SJSA1 (cell line): ENCODE results near the gene LRRFIP1. TPM values are rescaled to one million over a fixed set of nuclear protein-coding genes. Genes with fewer than 3 reads are reported as not detected.
"Not testable (repeated sequence)": the region's sequence is repeated elsewhere in the genome, so short reads cannot be mapped to it uniquely, and the experiment has no call there.

Experiments used
- DNase-seq, 2 experiments: peaks; one replicate each; pipeline ENCODE4 v3.0.0-alpha.2; 2015 to 2020; ENCODE audit warnings: low spot score in 2 of 2, low read depth in 1 of 2
- H3K27ac ChIP-seq: fragments of 250-450 bp; sonication (Bioruptor Pico); 2 replicates; pipeline ENCODE4 v1.5.1; 2020; ENCODE audit warnings: mild to moderate bottlenecking, moderate library complexity
- H3K27me3 ChIP-seq: fragments of 250-450 bp; sonication (Bioruptor Pico); replicated peaks from 2 replicates; pipeline ENCODE4 v1.5.1; 2020; ENCODE audit warnings: mild to moderate bottlenecking, moderate library complexity
- H3K36me3 ChIP-seq: fragments of 250-450 bp; sonication (Bioruptor Pico); 2 replicates; pipeline ENCODE4 v1.5.1; 2020; ENCODE audit warnings: mild to moderate bottlenecking
- H3K4me1 ChIP-seq: fragments of 250-450 bp; sonication (Bioruptor Pico); replicated peaks from 2 replicates; pipeline ENCODE4 v1.6.1; 2021; ENCODE audit warnings: mild to moderate bottlenecking
- H3K4me3 ChIP-seq: fragments of 250-450 bp; sonication (Bioruptor Pico); 2 replicates; pipeline ENCODE4 v1.5.1; 2020; ENCODE audit warnings: mild to moderate bottlenecking
- H3K9me3 ChIP-seq: fragments of 250-450 bp; sonication (Bioruptor Pico); replicated peaks from 2 replicates; pipeline ENCODE4 v1.5.1; 2020; ENCODE audit warnings: mild to moderate bottlenecking
- total RNA-seq: library from RNA; depleted of rRNA; stranded (reverse); fragments of >200 nt; shearing (Covaris generic); gene quantifications from 2 replicates; pipeline ENCODE4 v1.2.3, GENCODE V29; 2014

LRRFIP1 gene
- total RNA-seq, 1 experiment from 2014 or later = 76.7 TPM

DNA sequence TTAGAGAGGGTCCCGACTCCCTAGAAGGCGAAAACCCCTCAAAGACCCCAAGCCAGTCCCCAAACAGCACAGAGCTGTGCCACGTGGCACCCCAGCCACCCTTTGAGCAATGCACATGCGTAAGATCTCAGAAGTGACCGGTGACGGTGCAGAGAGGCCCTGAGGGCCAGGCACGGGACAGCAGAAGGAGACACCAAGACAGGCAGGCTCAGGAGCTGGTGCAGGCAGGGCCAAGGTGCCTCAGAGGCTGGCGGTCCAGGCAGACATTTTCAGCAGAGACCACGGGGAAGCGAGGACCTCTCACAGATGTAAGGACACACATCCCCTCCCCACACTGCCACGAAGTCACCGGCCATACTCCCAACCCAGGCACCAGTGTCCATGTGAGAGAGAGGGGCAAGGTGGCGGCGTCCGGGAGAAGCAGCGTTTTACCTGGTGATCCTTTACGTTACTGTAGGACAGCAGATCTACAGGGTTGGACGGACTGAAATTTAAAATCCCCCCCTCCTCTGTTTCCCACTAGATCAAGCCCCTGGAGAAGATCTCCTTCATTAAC lies 34.9 kb upstream of the LRRFIP1 start:
- H3K4me3 ChIP-seq = no peak overlapping the region
- H3K27ac ChIP-seq = no peak overlapping the region
- no peaks in the 10 kb centered on the region for H3K9me3 ChIP-seq
- H3K36me3 ChIP-seq = no peaks in the 10 kb centered on the region
- H3K4me1 ChIP-seq = 0 out of 2 replicates have a peak, but pooled peaks cover 3% of the 10 kb centered on the region
- DNase-seq = no peak
- H3K27me3 ChIP-seq = no peaks in the 10 kb centered on the region

DNA sequence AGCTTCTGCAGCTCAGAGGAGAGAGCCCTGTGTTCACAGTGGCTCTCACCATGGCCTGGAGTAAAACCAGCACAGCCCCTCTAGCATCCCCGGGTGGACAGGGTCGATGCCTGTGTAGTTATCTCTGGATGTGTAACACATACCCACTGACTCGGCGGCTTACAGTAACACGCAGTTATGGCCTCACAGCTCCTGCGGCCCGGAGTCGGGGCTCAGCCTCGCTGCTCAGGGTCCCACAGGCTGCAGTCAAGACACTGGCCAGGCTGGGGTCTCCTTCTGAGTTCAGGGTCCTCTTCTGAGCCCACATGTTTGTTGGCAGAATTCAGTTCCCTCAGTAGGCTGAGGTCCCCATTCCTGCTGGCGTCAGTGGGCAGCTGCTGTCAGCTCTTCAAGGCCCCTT lies 34.4 kb upstream of the LRRFIP1 start:
- Histone ChIP-seq H3K27me3 (no peaks in the 10 kb centered on the region), H3K36me3 (no peaks in the 10 kb centered on the region), H3K4me1 (0 out of 2 replicates have a peak, but pooled peaks cover 3% of the 10 kb centered on the region), H3K9me3 (no peaks in the 10 kb centered on the region), H3K4me3 (no peak overlapping the region), H3K27ac (no peak overlapping the region)
- DNase-seq = no peak

DNA sequence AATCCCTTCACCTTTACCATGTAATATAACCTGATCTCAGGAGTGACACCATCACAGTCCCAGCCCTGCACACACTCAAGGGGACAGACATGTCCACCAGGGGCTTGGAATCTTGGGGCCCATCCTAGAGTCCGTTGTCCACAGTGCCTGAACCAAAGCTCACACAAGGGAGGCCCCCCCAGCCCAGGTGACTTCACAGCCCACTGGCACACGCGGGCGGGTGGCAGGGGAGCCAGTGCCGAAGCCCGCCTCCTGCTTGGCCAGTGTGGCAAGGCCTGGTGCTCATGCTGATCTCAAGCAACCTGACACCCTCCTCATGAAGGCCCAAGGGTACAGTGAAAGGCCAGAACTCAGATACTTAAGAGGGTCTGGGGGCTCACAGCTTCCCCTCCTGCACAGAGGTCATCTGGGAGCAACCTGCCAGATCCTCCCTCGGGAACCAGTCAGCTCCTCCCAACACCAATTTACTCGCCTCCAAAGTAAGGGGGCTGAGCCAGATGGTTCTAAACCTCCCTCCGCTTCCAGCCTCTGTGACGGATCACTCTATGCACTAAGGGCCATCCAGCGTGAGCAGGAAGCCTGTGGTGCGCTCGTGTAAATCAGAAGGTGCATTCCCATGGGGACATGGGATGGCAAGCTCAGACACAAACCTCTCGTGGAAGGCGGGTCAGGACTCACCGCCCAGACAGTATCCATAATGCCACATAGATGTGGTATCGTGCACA lies 33.6 kb upstream of the LRRFIP1 start:
- Histone ChIP-seq H3K27me3 (no peaks in the 10 kb centered on the region), H3K27ac (no peak overlapping the region), H3K36me3 (no peaks in the 10 kb centered on the region), H3K4me1 (0 out of 2 replicates have a peak, but pooled peaks cover 3% of the 10 kb centered on the region), H3K9me3 (no peaks in the 10 kb centered on the region), H3K4me3 (no peak overlapping the region)
- no peak for DNase-seq

DNA sequence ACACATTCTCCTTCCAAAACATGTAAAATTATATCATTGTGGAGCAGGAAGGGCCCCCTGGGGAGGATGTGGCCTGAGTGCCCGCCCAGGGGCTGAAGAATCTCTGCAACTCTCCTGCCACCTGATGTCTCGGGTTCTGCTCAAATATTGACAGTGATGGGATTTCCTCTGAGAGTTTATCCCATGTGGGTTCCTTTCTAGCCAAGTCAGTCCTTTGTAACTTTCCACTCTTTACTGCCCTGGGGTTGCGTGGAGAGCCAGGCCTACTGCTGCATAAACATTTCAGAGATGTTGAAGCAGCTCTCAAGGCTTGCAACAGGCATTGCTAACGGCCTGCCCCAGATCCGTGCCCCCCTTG lies 32.9 kb upstream of the LRRFIP1 start:
- Histone ChIP-seq H3K4me1 (0 out of 2 replicates have a peak, but pooled peaks cover 3% of the 10 kb centered on the region), H3K36me3 (no peaks in the 10 kb centered on the region), H3K27me3 (no peaks in the 10 kb centered on the region), H3K27ac (no peak overlapping the region), H3K9me3 (no peaks in the 10 kb centered on the region), H3K4me3 (no peak overlapping the region)
- no peak for DNase-seq

DNA sequence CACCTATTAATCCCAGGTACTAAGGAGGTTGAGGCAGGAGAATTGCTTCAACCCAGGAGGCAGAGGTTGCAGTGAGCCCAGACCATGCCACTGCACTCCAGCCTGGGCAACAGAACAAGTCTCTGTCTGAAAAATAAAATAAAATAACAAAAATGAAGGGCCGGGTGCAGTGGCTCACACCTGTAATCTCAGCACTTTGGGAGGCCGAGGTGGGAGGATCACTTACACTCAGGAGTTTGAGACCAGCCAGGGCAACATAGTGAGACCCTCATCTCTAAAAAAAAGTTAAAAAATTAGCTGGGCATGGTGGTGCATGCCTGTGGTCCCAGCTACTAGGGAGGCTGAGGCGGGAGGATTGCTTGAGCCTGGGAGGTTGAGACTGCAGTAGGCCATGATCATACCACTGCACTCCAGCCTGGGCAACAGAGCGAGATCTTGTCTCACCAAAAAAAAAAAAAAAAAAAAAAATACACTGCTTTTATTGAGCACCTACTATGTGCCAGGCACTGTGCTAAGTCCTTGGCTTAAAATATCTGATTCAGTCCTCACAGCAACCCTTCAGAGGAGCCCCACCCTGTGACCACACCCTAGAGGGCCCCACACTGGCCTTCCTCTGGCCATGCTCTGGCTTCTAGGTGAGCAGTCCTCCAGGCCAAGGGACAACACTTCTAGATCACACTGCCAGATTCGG lies 31.4 kb upstream of the LRRFIP1 start:
- not testable (repeated sequence) for H3K9me3 ChIP-seq, DNase-seq, H3K4me3 ChIP-seq, H3K27ac ChIP-seq, H3K36me3 ChIP-seq, H3K27me3 ChIP-seq
- peaks cover 10% of the 10 kb centered on the region for H3K4me1 ChIP-seq

DNA sequence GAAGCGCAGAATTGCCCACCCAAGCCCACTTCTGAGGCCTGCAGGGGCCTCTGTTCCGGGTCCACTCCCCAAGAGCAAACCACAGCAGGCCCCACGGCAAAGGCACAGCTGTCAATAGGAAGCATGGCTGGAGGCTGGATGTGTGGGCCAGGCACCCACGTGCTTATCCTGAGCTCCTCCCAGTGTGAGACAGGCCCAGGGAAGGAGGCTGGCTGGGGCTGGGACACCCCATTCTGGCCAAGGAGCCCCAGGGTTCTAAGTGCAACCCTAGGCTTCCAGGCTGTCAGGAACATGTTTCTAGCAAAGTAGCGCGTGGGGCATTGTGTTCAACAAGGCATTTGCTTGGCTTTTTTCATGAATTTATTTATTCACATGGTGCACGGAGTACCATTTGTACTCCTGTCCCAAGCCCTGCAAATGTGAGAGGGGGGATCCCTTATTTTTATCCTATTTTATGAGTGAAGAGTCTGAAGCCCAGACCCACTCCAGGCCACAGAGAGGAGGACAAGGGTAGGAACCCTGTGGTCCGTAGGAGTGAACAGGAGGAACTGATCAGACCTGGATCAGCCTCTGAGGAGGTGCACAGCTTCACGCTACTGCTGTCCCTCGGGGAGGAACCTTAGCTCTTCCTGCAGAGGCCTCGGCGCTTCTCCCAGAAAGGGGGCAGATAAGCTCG lies 30.7 kb upstream of the LRRFIP1 start:
- Histone ChIP-seq H3K27ac (no peak overlapping the region), H3K9me3 (no peaks in the 10 kb centered on the region), H3K27me3 (no peaks in the 10 kb centered on the region), H3K4me3 (no peak overlapping the region), H3K36me3 (no peaks in the 10 kb centered on the region), H3K4me1 (peaks cover 10% of the 10 kb centered on the region)
- DNase-seq = no peak

DNA sequence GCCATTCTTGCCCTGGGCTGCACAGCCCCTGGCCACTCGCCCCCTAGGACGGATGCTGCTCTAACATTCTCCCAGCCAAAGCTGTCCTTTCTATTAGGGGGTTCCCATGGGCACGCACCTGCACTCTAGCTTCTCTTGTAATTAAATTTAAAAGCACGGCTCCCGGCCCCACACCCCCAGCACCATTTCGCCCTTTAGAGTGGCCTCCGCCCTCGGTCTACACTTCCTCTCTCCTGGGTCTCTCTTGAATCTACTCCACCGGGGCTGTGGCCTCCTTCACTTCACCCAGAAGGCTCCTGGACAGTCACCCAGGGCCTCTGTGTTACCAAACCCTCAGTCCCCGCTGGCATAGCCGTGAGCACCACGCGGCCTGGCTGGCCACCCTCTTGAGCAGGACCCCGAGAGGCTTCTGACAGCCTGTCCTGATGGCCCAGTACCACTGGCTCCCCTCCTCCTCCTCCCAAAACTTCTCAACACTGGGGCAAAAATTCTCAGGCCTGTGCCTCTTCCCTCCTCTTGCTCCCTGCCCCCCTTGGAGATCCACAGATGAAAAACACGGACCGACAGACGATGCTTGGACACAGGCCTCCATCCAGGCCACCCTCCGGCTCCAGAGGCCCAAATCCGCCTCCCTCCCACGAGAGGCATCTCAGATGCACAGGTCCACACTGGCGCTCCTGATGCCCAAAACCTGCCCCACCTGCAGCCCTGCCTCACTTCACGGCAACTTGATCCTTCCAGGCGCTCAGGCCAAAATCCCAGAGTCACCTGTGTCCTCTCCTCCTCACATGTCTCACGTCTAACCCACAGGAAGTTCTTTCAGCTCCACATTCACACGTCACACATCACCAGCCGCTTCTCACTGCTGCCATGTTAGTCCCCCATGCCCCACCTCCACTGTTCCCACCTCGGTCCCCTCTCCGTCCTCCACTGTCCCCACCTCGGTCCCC lies 29.9 kb upstream of the LRRFIP1 start:
- Histone ChIP-seq H3K4me3 (no peak overlapping the region), H3K27me3 (no peaks in the 10 kb centered on the region), H3K9me3 (no peaks in the 10 kb centered on the region), H3K4me1 (peaks cover 10% of the 10 kb centered on the region), H3K27ac (no peak overlapping the region), H3K36me3 (no peaks in the 10 kb centered on the region)
- no peak for DNase-seq

DNA sequence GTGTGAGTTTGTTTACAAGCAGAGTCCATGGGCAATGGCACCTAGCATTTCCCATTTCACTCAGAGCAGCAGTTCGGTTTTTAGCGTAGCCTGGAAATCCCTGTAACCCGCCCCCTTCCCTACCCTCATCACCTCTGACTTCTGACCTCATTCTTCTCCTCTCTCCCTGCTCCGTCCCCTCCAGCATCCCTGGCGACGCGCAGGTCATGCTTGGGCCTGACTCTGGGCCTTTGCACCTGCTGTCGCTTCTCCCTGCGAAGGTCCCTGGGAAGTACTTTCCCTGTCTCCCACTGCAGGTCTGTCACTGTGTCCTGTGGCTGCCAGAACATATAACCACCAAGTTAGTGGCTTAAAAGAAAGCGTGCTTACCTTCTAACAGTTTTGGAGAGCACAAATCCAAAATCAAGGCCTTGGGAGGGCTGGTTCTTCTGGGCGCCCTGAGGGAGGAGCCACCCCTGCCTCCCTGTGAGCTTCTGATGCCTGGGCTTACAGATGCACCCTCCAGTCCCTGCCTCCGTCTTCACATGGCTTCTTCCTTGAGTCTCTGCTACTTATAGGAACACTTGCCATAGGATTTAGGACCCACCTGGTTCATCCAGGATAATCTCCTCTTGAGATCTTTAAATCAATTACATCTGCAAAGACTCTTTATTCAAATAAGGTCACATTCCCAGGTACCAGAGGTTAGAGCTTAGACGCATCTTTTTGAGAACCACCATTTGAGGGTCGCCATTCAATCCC lies 28.7 kb upstream of the LRRFIP1 start:
- DNase-seq = no peak
- Histone ChIP-seq H3K36me3 (no peaks in the 10 kb centered on the region), H3K27ac (no peak overlapping the region), H3K27me3 (no peaks in the 10 kb centered on the region), H3K9me3 (no peaks in the 10 kb centered on the region), H3K4me3 (no peak overlapping the region), H3K4me1 (peaks cover 16% of the 10 kb centered on the region)

DNA sequence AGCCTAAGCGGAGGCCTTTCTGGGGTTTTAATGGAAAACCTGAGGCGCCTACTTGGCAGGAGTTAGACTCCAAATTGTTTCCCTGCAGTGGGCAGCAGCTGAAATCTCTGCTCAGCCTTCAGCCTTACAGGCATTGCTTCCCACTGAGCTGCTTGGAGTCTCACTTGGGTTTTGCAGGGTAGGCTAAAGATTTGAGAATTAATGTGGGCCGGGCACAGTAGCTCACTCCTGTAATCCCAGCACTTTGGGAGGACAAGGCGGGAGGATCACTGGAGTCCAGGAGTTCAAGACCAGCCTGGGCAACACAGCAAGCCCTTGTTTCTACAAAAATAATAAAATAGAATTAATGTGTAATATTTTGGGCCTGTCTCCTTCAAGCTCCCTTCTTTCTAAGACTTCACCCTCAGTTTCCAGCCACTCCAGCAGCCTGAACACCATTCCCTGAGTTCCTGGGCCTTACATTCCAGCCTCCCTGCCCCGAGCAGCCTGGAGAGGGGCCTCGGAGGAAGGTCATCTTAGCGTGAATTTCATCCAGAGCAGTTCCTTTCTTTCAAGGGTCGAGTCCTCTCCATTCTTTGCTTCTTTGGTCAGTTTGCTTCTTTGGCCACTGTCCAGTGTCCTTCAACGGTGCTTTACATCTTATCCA lies 27.8 kb upstream of the LRRFIP1 start:
- Histone ChIP-seq H3K27me3 (no peaks in the 10 kb centered on the region), H3K4me3 (no peak overlapping the region), H3K9me3 (no peaks in the 10 kb centered on the region), H3K4me1 (peaks cover 24% of the 10 kb centered on the region), H3K27ac (peak overlapping the region; percentile 14; the same call in 1 of the 2 replicates), H3K36me3 (no peaks in the 10 kb centered on the region)
- no peak for DNase-seq

DNA sequence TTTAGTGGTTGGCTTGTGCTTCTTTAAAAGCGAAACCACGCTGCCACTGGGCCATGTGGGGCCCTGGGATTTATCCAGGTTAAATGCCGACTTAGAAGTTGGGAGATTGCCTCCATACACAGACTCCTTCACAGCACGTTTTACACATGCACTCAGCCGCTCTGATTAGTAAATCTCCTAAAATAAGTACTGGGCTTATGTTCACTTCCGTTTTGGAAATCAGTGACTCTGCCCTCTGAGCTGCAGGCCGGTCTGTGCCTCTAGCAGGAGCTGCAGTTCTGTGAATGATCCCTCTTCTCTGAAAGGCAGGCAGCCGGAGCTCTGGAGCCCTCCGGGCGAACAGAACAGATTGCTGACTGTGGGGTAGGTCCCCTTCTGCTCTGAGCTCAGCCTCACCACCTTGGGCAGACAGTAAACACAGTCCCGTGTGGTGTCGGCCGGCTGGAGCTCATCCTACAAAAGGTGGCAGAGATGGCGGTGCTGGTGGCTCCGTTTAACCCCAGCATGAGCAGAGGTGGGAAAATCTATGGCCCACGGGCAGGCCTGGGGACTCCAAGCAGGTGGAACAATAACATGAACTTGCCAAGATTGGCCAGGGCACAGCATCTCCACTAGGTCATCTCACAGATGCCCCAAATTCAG lies 27.1 kb upstream of the LRRFIP1 start:
- H3K4me1 ChIP-seq = peaks cover 28% of the 10 kb centered on the region
- peak overlapping the region; percentile 14; the same call in 1 of the 2 replicates for H3K27ac ChIP-seq
- peak in 1 of 2 experiments; percentile 42 for DNase-seq
- H3K9me3 ChIP-seq = no peaks in the 10 kb centered on the region
- no peaks in the 10 kb centered on the region for H3K36me3 ChIP-seq
- H3K4me3 ChIP-seq = no peak overlapping the region
- no peaks in the 10 kb centered on the region for H3K27me3 ChIP-seq

DNA sequence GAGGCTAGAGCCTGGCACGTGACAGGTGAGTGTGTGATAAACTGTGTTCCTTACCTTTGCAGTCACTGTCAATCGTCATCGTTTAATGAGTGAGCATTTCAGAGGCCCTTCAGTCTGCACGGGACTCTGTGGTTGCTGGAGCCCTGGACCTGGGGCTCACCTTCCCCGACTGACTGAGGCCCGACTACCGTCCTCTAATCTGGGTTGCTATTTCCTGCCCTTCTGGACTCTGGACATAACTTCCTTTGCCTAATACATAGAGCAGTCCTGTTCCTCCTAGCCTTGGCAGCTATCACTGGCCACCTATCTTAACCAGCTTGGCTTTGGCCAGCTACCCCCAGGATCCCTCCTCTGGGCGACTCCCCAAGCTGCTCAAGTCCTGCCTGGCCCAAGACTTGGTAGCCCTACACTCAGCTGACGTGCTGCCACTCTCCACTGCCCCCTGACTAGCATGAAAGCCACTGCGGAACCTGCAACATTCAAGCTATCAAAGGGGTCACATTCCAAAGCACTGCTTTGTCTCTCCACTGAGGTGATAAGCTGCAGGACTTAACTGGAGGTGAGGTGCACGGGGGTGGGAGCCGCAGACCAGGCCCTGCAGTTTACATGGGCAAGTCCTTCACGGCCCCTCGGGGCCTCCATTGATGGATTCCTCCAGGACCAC lies 25.8 kb upstream of the LRRFIP1 start:
- peaks cover 36% of the 10 kb centered on the region for H3K4me1 ChIP-seq
- no peak for DNase-seq
- H3K27me3 ChIP-seq = no peaks in the 10 kb centered on the region
- no peaks in the 10 kb centered on the region for H3K36me3 ChIP-seq
- no peak overlapping the region for H3K4me3 ChIP-seq
- no peaks in the 10 kb centered on the region for H3K9me3 ChIP-seq
- H3K27ac ChIP-seq = no peak overlapping the region
